Left kidney (tissue), 8 donors: Measurements from ENCODE around the gene CRPPA. TPM values are rescaled to one million over a fixed set of nuclear protein-coding genes. Genes with fewer than 3 reads are reported as not detected.
A peak's percentile ranks its signal among the peaks of the same experiment; 100 is the strongest.
"Not testable (repeated sequence)": the region's sequence is repeated elsewhere in the genome, so short reads cannot be mapped to it uniquely, and the experiment has no call there.

Source experiments
- DNase-seq: peaks from one replicate; pipeline ENCODE4 v3.0.0-alpha.2; 2013
- long read RNA-seq, 8 donors: transcript quantifications; one replicate each; lab custom pipeline, GENCODE V29; 2026
- polyA plus RNA-seq: library from polyadenylated mRNA; unstranded; fragments of 120-200 nt; gene quantifications from one replicate; pipeline ENCODE4 v1.2.1, GENCODE V29; 2013; ENCODE audit not compliant: insufficient read length

The CRPPA gene
- 6.0 TPM for polyA plus RNA-seq
- long read RNA-seq, donor 1 = 0 reads
- long read RNA-seq, donor 2 = 0 reads
- long read RNA-seq, donor 3 = 0 reads
- long read RNA-seq, donor 4 = 0 reads
- long read RNA-seq, donor 5 = 0 reads
- long read RNA-seq, donor 6 = 0 reads
- long read RNA-seq, donor 7, full-length matches to known transcripts = 1 of 1 reads
- long read RNA-seq, donor 7, partial matches to known transcripts = 0 of 1 reads
- long read RNA-seq, donor 7, other reads (novel, unspliced or antisense) = 0 of 1 reads
- long read RNA-seq, donor 8 = 0 reads

DNA sequence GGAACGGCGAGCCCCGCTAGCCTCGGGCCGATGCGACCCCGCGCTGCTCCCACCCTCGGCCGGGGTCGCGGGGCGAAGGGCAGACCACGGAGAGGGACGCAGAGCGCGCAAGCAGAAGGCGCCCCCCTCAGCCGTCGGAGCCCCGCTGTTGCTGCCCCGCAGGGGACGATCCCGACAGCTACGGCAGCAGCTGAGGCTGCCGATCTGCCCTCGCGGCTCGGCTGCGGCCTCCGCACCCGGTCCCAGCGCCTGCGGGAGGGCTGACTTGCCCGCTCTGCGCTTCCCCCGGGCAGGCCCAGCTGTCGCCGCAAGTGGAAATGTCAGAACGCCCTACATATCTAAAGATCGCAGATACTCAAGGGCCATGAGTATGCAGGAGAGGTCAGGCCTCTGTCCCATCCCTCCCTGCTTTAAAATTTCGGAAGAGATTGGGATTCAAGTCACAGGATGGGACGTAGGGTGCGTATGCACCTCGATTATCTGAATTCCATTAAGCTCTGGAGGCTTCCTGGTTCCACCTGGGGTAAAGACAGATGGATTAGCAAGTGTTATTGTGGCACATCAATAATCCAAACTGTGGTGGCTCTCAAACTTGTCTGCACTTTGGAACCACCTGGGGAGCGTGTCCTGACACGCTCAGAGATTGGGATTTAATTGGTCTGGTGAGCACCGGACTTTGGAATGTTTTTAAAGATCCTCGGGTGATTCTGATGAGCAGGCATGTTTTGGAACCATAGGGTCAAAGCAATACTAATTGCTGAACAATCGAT, at the start of gene CRPPA:
TSS of gene CRPPA (minus strand) at position 206 of the 770 bp plus-strand sequence. CDS start 216 bp downstream, outside the sequence.
- DNase-seq = peak; percentile 31

DNA sequence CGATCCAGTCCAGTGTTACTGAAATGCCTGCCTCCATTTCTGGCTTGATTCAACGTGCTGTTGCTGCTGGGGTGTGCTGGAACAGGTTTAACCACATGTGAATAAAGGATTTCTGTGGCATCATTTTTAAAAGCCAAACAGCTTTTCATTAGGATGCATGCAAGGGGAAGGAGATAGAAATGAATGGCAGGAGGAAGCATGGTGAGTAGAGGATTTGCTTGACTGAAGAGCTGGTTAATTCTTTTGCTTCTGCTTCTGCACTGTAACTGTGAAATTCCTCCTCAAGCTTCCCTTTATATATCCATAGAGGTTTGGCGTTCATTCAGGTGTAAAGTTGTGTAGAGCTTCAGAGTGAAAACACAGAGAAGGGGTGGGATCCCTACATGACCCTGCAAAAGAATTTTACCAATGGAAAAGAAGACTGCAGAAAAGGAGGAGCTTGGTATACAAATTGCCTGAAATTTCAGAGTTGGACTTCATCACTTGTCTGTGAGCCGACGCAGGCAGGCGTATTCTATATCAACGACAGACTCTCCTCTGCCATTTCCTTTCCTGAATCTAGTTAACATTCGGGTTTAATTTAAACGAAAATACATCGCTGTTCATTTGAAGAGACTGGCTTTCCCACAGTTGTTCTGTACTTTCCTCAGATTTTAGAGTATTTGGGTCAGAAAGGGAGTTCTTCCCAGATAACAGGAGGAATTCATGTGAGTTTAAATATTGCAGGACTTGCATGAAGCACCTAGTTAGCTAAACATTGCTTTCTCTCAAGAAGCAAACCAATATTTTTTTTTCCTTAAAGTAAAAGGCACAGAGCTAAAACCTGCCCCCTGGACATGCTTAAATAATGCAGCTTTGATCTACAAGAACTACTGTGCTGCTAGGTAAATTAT, 44.4 kb upstream of the CRPPA start, which contains the start of gene SOSTDC1:
TSS of gene SOSTDC1 (minus strand) at position 270 of the 893 bp plus-strand sequence. CDS start at position 200, 70 bp downstream.
- DNase-seq = peak; percentile 64

DNA sequence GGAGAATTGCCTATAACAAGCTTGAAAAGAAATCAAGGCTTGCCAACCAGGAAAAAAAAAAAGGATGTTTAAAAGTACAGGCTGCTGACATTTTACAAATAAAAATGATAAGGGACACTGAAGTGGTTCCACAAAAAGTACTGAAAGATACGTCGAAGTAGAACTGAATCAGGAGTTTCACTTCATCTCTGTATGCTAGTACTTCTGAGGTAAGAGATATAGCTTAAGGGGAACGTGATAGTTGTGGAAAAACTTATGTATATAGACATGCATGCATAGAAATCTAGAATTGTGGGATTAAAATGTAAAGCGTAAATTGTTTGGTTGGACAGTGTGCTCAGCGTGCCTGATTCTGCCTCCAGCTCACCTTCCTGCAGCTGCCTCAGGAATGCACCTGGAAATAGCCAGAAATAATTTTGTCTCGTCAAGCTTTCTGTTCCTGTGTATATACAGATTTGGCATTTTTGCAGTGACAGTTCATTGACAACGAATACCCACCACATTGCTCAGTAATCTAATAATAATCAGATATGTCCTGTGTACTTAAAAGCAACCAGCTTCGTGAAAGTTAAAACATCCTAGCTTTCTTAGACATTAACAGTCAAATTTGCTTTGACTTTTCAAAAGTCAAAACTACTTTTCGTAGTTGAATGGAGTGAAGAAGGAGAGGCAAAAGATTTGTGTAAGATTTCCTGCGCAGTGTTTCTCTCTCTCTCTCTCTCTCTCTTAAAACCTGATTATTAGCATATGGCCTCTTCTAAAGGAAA, 42.8 kb upstream of the CRPPA start:
- peak; percentile 13 for DNase-seq

DNA sequence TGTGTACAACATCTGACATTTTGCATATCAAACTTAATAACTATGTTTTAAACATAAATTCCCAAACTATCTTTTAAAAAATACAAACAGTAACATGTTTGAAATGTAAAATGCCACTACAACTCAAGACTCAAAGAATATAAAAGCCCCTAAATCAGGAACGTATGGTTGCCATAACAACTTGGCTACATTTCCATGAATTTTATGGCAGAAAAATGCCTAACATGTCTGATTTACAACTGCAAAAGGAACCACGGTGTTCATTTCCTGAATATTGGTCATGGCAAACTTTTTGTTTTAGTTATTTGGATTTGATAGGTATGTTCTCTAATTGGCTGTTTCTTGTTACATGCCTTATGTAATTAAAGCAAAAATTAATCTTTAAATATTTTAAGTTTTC, 42.2 kb upstream of the CRPPA start:
- DNase-seq = peak; percentile 20

DNA sequence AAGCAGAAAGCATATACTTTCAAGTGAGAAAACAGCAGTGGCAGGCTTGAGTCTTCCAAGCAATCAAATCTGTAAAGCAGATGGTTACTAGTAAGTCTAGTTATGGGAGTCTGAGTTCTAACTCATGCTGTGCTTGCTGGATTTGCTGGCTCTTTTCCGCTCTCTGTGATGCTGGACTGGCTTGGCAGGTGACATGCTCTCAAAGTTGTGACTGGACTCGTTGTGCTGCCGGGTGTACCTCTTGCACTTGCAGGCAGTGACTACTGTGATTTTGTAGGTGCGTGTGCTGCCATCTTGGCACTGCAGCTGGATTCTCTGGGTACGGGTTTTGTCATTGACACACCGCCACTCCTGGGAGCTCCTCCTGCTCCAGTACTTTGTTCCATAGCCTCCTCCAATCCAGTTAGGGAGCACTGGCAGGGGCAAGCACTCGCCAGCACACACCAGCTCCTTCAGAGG, 41.1 kb upstream of the CRPPA start:
- no peak for DNase-seq

DNA sequence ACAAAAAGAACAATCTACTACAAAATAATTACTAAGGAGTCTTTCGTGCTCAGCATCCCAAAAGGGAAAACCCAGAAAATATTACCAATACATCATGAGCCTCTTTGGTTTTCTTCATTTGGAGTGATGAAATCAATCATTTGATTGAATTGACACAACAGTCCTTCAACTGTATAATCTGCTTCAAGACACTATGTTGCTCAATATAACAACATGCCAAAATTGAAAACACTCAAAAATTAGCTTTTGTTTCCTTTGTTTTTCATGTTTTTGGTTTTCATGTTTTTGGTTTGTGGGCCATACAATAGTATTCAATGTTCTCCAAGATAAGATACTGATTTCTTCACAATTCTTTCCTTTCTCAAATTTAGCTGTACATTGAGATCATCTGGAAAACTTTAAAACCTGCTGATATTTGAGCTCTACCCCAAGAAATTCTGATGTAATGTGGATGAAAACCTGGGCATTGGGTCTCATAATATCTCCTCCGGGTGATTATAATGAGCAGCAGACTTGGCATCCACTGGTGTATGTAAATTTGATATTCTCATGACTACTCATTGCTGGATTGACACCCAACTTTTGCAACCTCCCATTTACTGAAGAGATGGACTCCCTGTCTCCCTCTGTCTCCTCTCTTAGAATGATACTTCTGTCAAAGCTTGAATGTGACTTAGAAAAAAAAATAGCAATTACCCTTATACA, 39.6 kb upstream of the CRPPA start:
- DNase-seq = no peak

DNA sequence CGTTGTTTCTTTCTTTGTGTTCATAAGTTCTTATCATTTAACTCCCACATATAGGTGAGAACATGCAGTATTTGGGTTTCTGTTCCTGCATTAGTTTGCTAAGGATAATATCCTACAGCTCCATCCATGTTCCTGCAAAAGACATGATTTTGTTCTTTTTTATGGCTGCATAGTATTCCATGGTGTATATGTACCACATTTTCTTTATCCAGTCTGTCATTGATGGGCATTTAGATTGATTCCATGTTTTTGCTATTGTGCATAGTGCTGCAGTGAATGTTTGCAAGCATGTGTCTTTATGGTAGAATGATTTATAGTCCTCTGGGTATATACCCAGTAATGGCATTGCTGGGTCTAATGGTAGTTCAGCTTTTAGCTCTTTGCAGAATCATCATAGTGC, 35.0 kb upstream of the CRPPA start:
- not testable (repeated sequence) for DNase-seq

DNA sequence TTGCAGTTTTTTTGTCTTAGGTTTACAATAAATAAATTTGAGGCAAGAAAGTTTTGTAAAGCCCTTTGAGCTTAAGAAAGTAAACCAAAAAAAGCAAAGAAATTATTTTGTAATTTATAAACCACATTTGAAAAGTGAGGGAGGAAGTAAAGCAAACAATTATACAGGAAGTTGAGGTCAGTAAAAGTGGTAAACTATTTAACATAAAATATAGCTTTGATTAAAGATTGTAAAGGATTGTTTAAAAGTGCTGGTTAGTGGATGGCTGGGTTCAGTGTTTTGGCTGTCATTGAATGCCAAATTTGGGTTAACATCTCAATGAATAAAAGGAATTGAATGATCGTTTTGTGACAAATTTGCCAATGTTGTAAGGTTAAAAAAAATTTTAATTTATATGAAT, 34.3 kb upstream of the CRPPA start:
- no peak for DNase-seq

DNA sequence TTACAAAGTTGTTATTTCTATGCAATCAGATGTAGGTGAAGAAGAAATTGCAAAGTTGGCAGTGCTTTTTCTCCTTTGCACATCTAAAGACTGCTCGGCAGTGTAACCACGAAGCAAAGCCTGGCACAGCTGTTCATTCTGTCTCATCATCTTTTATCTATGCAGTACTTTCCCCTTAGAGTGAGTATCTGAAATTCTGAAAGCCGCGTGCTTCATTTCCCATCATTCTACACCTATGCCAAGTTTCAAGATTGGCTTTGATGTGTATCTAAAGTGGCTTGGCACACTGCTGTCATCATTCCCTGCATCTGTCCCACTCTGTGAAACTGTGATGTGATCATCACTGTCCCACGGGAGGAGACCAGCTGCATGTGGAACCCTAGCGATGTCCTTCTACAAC, 29.0 kb upstream of the CRPPA start:
- DNase-seq = no peak

DNA sequence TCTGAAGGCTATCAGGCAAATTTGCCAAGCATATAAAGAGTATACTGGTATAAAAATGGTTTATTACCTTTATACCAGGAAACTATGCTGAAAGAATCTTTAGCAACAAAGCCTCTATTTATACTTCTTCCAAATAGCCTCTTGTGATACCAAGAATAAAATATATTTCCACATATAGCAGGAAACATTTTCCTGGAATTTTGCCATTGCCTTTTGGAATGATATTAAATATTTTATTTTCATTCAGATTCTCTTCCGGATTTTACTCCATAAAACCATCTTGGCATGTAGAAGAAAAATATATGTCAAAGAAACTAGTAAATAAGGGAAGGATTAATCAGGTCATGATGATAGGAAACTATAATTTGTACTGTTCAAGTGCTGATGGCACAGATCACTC, 26.5 kb upstream of the CRPPA start:
- no peak for DNase-seq

DNA sequence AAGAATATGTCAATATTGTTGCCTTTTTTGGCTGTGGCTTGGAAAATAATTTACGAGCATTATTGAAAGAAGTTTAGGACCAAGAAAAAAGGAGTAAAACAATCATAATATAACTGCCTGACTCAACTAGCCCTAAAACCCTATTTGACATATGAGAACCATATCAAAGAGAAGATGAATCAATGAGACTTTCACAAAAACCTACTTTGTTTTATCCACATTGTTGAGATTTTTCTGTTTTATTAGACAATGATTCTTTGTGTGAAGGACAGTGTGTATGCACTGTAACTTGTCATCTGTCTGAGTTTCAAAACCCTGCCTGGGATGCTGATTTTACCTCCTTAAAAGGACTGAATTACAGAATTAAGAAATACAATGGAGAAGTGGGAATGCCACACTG, 25.2 kb upstream of the CRPPA start:
- DNase-seq = no peak

DNA sequence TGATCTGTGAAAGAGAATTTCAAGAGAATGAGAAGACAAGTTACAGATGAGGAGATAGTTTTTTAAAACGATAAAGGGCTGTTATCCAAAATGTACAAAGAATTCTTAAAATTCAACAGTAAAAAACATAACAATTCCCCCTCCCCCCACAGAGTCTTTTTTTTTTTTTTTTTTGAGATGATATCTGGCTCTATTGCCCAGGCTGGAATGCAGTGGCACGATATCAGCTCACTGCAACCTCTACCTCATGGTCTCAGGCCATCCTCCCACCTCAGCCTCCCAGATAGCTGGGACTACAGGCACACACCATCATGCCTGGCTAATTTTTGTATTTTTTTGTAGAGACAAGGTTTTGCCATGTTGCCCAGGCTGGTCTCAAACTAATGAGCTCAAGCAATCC, 22.5 kb upstream of the CRPPA start:
- not testable (repeated sequence) for DNase-seq

DNA sequence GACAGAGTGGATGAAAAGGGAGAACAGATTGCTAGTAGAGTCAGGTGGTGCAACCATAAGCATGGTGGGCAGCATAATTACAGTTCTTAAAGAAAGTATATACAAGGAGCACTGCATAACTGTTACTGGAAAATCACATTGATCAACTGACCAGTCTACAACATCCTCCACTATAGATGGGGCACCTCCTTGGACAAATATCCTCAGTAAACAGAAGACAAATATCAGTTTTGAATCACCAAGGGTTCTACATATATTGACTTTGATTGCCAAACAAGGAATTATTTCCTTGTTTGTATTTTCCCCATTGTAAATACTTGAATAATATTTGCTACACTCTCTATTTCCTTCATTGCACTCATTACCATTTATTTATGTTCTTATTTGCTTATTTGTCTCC, 17.6 kb upstream of the CRPPA start:
- DNase-seq = no peak

DNA sequence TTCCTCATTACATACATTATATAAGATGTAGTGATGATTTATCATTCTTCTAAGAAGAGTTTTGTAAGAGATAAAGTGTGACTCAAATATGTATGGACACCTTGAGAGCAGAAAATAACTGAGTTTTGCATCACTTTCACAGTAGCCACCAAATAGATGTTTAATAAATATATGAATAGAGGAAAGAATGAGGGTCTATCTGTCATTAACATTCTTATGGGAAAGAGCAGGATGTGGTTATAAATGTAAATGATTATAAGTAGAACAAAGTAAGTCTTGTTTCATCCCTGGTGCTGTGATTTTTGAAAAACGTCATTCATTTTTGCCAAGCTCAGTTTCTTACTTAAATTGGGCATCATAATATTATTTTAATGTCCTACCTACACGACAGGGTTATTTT, 15.0 kb upstream of the CRPPA start:
- DNase-seq = no peak

DNA sequence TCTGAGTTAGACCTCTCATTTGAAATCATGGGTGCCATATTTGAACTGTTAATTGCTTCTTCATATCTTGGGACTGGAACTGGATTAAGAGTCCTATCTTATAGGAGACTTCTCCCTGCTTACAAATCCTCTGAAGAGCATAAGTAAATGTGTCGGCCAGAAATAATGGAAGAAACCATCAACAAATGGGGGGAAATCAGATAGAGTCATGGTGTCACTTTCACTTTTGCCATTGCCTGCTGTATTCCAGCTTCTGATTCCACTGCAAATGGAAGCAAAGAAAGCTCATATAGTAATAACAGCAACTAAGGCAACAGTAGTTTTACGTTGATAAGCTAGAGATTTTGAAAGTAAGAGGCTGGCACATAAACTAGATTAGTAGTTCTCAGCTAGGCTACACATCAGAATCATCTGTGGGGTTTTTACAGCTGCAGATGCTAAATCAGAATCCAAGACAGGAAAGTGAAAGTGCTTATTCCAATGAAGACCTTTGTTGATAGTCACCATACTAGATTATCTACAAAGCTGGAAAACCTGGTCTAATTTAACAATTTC, 12.3 kb upstream of the CRPPA start:
- no peak for DNase-seq

DNA sequence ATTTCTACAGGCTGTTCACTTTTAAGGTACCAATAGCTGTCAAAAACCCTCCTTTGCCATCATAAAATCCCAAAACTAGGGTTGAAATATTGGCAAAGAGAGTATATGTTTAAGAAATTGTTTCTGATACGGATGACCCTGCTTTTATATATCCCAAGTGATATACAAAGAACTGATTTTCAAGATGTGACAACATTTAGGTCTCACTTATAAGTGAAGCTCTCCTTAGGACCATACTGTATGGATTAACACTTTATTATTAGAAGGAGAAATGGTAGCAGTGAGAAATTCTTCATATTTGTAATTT, 11.0 kb upstream of the CRPPA start:
- DNase-seq = no peak

DNA sequence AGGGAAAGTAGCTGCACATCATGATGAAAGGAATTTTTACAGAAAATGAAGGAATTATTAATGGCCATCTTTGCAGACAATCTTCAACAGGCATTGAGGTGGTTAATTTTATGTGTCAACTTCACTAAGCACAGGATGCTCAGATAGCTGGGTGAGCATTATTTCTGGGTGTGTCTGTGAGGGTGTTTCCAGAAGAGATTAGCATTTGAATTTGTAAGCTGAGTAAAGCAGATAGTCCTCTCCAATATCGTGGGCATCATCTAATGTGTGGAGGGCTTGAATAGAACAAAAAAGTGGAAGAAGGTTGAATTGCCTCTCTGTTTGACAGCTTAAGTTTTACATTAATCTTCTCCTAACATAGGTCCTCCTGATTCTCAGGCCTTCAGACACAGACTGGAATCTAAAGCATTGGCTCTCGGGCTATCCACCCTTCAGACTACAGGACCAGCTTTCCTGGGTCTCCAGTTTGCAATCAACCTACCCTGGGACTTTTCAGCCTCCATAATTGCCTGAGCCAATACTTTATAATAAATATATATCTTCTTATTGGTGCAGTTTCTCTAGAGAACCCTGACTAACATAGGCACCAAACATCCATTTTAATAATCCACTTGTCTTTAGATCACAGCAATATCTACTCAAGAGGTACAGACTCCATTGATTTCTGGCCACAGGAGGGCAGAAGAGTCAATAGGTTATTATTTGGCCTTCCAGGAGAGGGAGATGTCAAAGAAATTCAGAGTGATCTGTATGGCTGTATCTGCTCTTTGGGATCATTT, 10.5 kb upstream of the CRPPA start:
- no peak for DNase-seq

DNA sequence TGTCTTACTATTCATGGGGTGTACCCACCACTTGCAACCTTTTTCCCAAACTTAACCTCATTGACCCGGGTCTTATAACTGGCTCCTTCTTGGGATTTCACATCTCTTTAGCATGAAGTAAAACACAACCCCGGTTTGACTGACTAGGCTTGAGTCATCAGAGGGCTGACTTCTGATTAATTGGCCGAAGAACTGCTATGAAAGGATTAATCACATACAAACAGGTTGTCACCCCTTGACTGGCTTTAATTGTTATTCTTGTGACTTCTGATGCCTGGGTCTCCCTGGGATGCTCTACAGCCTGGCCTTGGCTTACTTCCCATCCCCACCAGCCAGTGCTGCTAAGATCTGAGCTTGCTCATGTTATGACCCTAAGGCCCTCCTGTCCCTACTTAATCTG, 8.8 kb upstream of the CRPPA start:
- no peak for DNase-seq

DNA sequence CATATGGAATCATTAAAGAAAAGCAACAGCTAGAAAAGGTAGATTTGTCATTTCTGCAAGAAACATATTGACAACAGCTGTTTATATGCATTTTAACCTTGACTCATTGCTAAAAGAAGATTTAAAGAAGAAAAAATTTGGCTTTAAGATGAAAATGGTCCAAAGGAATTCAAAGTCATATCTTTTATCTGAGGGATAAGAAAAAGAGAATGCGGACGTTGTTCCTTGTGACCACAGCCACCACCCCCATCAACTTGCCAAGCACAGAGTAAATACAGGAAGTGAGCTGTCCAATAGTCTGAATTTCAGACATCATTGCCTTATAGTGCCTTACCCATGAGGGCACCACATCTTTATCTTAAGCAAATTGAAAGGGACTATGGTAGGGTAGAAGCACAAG, 7.3 kb upstream of the CRPPA start:
- DNase-seq = no peak

DNA sequence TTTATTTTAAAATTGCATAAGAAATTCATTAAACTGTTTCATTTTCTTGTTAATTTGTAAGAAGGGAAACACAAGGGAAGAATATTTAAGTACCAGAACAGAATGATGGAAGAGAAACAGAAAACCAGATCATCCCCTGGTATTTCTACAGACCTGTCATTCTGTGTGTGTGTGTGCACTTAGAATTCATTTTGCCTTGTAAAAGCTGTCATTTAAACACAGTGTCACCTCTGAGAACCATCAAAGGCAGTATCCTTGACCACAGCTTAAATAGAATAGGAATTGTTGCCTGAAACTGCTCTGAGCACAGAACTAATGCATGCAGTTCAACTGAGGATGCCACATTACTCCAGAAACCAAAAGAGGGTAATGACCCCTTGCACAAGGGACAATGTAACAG, 6.8 kb upstream of the CRPPA start:
- no peak for DNase-seq
